DMS79 treated with DMSO at 0.1 percent for 48 hours (cell line): ENCODE data around the gene LIFR.
A peak's percentile ranks its signal among the peaks of the same experiment; 100 is the strongest.

Experiments
- DNase-seq: peaks from one replicate; lab custom pipeline; 2025; lab: John Stamatoyannopoulos, UW

The LIFR gene

DNA sequence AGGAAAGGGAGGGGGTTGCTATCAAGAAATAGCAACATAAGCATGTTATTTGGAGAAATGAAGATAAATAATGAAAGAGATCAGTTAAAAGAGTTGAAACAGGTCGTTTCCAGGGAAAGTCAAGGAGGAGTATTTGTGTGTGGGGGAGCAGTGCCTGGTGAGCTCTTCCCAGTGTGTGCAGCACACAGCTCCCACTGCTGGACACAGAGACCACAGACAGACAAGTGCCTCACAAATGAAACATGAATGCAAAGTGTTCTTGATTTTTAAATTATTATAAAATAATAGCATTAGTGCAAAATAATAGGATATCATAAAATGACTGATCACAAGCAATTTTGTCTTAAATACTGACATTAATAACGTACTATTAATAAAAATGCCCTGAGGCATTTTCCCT, 40.8 kb downstream of the LIFR start:
- DNase-seq = no peak

DNA sequence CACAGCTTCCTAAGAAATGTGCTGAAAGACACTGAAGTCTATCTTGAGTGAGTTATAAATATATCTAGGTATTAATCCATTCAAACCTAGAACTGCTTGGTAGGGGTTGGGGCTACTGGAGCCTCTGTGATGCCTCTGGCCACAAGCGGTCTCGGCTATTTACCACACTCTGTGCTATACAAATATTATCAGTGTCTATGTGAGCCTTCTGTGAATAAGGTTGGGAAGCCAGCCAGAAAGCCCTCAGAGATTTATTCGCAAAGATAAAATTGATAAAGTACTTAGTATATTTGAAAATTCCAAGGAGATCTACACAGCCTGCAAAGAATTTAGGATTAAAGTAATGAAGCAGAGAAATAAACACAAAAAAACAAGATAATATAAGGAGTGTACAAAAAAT, 41.4 kb downstream of the LIFR start:
- no peak for DNase-seq

DNA sequence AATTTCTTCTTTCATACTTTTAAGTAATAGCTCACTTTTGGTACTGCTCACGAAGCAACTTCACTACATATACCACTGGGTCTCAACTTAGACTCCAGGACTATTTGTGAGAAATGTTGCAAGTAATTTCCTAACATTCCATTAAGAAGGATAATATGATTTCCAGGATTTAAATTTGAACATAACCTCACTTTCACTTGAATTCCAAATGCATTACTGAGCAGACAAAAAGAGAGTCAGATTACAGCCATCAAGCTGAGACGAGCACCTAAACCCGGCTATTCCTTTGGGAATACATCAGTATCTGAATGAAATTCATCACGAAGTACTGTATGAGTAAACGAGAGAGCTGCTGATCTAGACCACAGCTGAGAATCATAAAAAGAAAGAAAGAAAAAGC, 47.3 kb downstream of the LIFR start:
- no peak for DNase-seq

DNA sequence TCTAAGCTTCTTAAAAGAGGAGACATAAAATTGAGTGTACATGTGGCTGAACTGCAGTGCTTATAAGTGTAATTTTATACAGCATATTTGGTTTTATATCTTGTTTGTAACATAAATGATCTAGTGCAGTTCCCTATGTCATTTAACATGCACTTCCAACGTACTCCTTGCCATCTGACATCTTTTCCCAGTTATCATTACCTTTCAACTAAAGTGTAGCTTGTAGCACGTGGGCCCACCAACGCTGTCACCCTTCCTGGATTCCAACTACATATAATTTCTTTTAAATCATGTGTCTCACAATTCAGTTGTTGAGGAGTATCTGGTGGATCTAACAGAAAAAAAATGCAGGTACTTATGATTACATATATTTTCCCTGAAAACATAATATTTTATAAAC, 50.1 kb downstream of the LIFR start:
- no peak for DNase-seq

DNA sequence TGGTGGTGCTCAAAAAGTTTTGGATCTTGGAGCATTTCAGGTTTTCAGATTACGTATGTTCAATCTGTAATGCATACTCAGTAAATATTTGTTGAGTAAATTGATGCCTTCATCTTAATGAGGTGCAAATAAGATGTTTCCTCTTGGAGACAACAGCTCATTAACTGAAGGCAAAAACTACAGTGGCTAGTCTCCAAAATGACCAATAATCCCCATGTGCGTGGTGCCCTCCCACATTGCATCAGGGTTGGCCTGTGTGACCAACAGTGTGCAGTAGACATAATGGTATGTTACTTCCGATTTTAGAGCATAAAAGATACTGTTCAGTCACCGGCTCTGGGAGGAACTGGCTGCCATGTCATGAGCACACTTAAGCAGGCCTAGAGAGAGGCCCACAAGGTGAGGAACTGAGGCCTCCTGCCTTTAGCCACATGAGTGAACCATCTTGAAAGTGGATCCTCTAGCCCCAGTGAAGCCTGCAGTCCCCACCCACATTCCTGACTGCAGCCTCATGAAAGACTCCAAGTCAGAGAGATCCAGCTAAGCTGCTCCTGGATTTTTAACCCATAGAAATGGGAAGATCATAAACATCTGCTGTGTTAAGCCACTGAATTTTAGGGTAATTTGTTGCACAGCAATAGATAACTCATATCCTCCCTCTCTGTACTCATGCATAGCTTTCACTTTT, 55.7 kb downstream of the LIFR start:
- DNase-seq = no peak

DNA sequence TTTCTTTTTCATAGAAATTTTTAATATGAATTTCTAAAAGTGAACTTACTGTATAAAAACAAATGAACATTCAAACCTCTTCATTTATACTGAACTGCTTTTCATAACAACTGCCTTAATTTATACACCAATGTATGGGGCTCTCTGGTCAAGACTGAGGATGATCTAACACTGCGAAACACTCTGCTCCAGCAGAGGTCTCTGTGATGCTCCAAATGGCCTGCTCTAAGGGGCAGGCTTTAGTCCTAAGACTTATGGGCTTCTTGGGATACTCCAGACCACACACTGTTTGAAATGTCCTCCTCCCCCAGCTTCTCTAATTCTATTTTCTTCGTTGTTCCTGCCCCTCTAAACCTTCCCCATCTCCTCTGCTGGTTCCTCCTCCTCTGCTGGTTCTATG, 58.5 kb downstream of the LIFR start:
- no peak for DNase-seq

DNA sequence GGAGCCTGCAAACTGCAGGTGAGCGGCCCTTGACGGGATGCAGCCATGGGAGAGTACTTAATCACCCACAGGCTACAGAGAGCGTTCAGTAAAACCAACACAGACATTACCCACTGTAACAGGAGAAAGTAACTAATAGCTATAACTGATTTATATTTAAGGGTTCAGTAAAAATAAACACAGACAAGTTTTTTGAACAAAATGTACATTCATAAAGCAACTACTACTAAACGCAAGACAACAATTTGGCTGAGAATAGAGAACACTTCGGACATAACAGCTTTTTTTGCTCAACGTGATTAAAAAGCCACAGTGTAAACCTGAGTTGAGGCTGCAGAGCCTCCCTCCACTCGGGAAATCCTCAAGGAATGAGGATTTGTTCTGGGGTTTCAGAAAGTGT, 61.7 kb downstream of the LIFR start:
- peak; percentile 50 for DNase-seq

DNA sequence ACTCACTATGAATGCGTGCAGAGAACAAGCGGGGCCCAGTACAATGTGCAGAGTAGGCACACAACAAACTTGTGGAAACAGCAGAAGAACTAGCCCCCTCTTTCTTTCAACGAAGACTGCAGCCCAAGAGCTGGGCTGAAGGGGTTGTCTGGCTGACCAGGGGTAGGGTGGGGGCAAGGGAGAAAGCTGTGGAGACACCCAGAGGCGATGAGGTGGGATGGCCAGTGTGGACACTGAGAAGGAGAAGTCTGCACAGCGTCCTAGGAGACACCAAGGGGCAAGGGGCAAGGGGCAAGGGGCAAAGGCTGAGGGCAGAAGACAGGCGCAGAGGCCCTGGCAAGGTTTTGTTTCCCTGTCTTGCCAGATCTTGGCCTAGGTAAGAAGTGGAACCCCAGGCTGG, 62.3 kb downstream of the LIFR start:
- no peak for DNase-seq

DNA sequence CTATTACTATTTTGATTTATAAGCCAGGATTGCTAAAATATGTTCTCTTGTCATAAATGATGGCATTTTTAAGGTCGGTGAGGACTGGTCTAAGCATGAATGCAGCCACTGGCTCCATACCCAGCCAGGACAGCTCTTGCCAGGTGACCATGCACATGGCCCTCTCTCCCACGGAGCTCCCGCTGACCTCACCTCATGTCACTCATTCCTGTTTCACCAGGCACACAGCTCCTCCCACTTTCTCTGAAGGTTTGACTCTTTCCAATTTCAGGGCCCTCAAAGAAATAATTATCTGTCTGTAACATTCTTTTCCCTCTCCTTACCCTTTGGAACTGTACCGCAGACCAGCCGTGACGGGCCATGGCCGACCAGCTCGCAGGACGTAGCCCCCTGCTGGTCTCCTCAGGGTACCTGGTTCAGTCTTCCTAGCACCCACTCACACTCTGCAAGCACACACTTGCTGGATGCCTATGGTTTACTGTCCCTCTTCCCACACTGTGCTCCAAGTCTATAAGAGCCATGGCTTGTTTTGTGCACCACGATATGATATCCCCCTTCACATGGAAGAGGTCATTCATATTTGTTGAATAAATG, 72.5 kb downstream of the LIFR start:
- DNase-seq = no peak

DNA sequence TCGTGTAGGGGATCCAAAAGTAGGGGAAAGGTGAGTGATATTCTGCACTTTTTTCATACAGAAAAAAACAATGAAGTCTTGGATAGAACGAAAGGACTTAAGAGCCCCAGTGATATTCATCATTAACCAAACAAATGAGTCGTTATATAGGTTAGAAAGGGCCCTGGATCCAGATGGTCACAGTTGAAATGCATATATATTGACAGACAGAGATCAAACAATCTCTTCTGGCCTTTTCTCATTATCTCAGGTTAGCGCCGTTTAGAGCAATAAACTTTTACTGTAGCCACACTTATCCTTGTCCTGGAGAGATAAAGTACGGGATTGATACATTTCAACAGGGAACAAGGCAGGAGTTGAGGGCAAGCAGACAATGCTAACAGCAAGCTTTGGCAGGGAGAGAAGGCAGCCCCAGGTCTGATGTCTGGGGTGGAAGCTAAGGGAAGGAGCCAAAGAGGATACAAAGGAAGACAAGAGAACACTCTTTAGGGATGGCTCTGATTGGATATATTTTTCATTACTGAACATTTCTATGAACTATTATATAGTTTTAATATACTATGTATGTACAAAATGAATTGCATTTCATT, 77.0 kb downstream of the LIFR start:
- no peak for DNase-seq

DNA sequence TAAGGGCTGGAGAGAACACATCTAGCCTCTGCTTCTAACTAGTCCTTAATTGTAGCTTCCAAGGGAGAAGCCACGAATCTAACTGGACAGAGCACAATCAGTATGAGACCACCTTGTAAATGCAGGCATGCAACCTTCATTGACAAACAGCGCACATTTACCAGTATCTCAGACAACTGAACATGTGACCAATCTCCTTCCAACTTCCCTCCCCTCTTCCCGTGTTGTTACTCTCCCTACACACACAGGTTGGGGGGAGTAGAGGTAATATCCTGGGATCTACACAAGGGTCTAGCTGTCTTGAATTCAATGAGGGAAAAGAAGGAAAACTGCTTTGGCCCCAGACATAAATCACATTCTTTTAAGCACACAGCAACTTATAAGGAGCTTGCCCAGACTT, 77.6 kb downstream of the LIFR start:
- no peak for DNase-seq

DNA sequence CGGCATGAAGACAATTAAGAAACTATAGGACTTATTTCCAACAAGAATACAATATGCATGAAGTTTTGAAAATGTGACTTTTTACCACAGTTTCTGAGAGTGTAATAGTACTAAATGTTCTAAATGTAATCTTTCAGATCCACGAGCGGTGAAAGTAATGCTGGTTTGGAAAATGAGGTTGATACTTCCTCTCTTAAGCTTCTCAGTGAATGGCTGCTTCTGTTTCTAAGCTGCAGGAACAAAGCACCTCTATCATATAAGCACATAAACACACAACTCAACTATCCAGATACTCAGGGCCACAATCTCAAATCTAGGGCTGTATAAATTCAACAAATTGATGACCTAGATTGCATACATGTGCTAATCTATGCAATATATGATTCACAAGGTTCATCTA, 78.3 kb downstream of the LIFR start:
- no peak for DNase-seq

DNA sequence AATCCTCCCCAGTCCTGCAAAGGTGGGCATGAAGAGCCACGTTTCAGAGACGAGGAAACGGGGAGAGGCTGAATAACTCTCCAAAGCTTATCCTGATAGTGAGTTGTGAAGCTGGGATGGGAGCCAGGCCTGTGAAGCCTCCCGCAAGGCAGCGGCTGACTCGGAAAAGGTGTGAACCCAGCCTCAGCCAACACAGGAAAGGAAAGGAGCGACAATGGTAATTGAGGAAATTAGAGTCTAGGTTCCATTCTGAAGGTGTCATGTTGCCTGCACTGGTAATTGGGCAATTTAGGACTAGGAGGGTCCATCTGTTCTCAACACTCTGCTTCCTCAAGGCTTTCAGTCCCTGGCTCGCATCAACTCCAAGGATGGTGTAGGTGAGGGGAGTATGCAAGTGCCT, 83.4 kb downstream of the LIFR start:
- DNase-seq = no peak

DNA sequence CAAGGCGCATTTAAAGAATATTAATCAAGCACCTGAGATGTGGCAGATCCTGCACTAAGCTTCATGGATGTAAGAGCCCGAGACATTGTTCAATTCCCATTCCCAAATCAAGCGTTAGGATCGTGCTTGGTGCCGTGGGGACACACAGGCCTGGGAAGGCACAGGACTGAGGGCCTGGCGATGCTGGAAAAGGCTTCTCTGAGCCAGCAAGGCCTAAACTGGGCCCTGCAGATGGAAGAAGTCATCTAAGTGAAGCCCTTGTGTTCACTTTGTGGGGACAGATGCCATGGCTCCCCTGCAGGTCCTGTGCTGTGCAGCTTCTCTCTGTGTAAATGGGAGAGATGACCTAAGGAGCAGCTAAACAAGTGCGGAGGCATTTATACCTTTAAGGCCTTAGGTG, 83.9 kb downstream of the LIFR start:
- DNase-seq = no peak

DNA sequence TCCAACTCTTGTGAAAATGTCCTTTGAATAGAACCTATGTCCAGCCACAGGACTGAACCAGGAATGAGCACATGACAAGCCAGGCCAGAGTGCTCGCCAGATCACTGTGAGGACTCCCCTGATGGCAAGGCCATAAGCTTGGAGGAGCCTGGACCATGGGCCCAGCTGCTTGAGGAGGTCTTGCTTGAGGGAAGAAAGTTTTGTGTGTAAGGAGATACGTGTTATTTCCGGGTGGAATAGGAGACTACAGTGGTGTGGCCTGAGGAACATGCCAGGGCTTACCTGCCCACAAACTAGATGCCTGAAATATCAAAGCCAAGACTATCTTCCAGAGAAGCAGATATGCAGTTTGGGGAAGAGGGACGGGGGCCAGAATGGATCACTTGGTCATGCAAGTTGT, 84.7 kb downstream of the LIFR start:
- no peak for DNase-seq

DNA sequence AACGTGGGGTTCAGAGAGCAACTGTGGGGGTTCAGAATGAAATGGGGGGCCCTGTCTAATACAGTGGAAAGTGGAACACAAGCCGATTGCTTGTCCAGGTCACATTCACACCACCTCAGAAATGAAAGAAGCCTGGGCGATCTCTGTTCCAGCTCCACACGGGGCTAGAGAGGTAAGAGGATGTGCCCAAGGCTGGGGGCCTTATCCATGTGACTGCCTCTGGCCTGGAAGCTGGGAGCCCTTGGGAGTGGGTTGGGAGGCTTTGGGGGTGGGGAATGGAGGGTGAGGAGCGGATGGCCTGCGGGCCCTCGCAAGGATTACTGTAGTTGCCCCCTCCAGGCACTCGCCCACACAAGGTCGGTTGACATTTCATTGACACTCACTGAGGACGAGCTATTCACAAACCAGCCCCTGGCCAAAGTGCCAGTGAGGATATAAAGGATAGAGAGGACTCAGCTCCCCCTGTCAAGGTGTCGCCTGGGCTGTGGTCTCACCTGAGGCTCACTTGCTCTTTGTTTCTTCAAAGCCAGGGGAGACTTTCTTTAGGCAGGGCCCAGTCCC, 86.7 kb downstream of the LIFR start:
- no peak for DNase-seq

DNA sequence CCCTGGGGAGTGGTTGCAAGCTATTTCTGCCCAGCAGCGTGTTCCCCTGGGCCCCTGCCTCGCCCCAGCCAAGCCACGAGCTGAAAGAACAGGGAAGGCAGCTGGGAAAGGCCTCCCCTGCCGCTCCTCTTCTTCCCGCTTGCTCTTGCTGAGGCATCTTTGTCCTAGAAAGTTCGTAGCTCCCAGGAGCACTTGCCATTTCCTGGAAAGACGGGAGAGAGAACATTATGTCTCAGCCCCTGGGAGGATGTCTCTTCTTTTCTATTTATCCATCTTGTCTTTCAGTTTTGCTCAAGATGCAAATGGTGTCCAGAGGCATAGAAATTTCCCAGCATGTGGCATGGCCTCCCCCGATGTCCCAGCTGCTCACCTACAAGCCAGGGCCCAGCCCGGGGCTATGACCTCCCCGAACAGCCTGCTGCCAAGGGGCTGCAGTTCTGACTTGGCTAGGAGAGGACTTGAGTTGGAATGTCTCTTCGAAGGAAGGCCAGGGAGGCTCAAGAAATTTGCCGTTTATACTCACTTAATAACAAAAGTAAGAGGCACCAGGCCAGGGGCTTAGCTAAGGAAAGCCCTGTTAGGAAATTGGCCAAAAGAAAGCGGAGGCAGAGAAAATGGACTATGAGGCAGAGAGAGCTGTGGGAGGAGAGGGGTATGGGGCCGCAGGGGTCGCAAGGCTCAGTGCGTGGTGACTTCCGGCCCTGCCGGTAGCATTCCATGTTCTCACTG, 87.3 kb downstream of the LIFR start:
- no peak for DNase-seq

DNA sequence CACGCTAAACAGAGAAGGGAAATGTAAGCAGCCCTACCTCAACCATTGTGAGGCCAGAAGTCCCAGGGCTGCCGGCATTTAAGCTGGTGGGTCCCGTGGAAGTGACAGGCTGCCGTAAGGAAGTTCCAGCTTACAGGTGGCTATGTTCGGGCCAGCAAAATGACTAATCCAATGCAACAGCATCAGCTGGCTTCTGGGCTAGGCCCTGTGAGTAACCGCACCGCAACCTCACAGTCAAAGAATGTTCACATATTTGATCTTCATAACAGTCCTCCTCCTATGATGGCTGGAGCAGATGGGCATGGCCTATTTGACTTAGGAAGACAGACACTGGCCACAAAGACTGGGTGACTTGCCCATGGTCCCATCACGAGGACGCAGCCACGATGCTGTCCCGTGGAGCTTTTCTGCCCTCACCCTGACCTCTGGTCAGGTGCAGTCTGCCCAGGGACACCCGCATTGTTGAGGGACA, 88.2 kb downstream of the LIFR start:
- DNase-seq = no peak

DNA sequence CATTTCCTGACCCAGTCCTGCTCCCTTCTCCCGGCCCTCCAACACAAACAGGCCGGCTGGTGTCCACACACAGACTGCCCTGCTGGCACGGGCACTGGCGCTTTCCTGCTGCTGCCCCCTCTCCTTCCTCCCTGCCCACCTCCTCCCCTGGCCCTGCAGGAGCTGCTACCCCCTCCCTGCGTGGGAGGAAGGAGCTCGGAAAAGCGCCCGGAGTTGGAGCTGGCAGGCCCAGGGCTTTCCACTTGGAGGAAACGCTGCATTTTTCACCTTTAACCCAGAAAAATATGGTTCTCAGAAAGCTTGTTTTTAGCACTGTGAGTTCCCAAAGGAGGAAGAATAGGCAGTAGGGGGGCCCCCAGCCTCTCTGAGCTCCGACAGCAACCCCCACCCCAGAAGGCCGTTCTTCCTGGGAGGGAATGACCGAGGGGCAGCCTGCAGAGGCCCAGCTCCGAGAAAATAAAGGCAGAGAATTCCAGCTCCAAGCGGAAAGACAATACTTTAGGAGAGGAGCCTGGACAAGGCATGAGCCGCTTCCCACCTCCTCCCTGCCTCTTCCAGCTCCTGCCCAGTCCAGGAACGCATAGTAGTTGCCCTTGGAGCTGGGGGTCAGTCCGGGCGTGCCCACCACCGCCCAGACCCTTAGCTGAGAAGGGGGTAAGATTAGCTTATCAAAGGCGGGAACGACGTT, 88.9 kb downstream of the LIFR start:
- no peak for DNase-seq

DNA sequence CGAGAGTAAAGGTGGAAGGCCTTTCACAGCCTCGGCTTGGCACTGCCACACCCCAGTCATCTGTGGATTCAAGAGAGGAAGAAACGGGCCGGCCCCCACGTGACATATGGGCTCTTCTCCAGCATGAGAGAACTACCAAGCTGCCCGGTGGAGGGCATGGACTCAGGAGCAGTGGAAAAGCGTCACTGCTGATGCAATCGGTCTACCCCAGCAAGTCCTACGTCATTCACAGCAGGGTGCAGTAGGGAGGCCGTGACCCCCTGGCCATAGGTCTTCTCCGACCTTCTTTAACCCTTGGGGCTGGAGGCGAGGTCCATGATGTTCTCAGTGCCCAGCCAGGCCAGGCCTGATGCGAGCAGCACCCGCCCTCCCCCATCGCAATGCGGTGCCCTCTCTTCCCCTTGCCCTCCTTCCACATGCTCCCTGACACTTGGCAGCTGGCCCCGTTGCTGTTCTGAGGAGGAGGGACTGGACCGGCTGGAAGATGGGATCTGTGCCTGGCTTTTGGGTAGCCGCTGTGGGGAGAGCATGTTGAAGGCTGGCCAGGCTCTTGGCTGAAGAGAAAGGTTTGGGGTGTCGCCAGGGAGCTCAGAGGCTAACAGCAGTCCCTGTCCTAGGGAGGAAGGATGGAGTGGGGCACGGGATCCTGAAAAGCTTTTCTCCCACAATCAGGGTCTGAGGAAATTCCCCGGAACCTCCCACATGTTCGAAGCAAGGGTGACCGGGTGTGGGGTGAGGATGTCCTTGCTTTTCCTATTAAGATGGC, 89.8 kb downstream of the LIFR start:
- no peak for DNase-seq

DNA sequence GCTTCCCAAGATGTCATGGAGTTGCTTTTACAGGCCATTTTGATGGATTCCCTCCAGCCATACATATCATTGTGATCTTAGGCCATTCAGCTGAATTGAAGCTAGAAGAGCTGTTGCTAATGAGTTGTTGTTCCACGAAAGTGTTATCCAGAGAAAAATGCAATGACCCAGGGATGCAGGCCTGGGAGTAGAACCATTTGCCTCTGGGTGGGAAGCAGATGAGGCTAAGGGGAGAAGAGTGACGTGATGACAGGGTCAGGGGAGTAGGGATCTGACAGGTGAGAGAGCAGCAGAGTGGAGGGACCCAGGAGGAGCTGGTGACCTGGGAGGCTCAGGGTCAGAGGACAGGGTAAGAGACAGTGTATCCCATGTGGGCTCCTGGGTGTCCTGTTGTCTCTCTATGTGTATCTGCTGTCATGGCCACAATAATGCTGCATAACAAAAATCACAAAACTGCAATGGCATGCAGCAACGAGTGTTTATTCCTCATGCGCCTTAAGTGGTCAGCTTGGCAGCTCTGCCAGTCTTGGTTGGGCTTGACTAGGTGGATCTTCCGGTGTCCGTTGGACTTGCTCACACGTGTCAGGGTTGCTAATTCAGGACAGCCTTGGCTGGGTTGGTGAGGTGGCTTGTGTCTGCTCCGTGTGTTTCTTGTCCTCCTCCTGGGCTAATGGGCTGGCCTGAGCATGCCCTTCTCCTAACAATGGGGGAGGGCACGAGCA, 90.6 kb downstream of the LIFR start:
- DNase-seq = no peak
